Smooth muscle cell (in vitro differentiated cells): ENCODE results near the gene GPR141. TPM values are rescaled to one million over a fixed set of nuclear protein-coding genes. Genes with fewer than 3 reads are reported as not detected.

Source experiments
- DNase-seq: peaks from one replicate; lab custom pipeline; 2025; ENCODE audit not compliant: unreplicated experiment; lab: John Stamatoyannopoulos, UW
- H2AFZ ChIP-seq: fragments of 200-600 bp; sonication (generic); 2 replicates; pipeline ENCODE4 v1.6.0; 2016; ENCODE audit warnings: antibody characterized with exemption, low read depth, mild to moderate bottlenecking
- H3F3A ChIP-seq: fragments of 200-600 bp; sonication (generic); 2 replicates; pipeline ENCODE4 v1.6.0; 2017; ENCODE audit warnings: antibody characterized with exemption, low read depth
- H3K27ac ChIP-seq: fragments of 200-600 bp; sonication (generic); 2 replicates; pipeline ENCODE4 v1.5.1; 2016; ENCODE audit warnings: low read depth, mild to moderate bottlenecking
- H3K27me3 ChIP-seq: fragments of 200-600 bp; sonication (generic); 2 replicates; pipeline ENCODE4 v1.6.1; 2016; ENCODE audit warnings: low read depth, mild to moderate bottlenecking
- H3K36me3 ChIP-seq: fragments of 200-600 bp; sonication (generic); 2 replicates; pipeline ENCODE4 v1.5.1; 2016; ENCODE audit warnings: low read depth
- H3K4me1 ChIP-seq: fragments of 200-600 bp; sonication (generic); 2 replicates; pipeline ENCODE4 v1.5.1; 2016; ENCODE audit warnings: low read depth
- H3K4me2 ChIP-seq: fragments of 200-600 bp; sonication (generic); 2 replicates; pipeline ENCODE4 v1.6.0; 2016; ENCODE audit warnings: mild to moderate bottlenecking
- H3K4me3 ChIP-seq: fragments of 200-600 bp; sonication (generic); 2 replicates; pipeline ENCODE4 v1.5.1; 2016; ENCODE audit warnings: mild to moderate bottlenecking
- H3K79me2 ChIP-seq: fragments of 200-600 bp; sonication (generic); 2 replicates; pipeline ENCODE4 v1.6.0; 2016; ENCODE audit warnings: low read depth, mild to moderate bottlenecking
- H3K9ac ChIP-seq: fragments of 200-600 bp; sonication (generic); 2 replicates; pipeline ENCODE4 v1.6.0; 2016; ENCODE audit warnings: low read depth
- H3K9me3 ChIP-seq: fragments of 200-600 bp; sonication (generic); replicated peaks from 2 replicates; pipeline ENCODE4 v1.5.1; 2016; ENCODE audit warnings: low read depth
- H4K20me1 ChIP-seq: fragments of 200-600 bp; sonication (generic); 2 replicates; pipeline ENCODE4 v1.6.0; 2016; ENCODE audit warnings: low read depth
- WGBS: methylation state at CpG from one replicate; pipeline ENCODE4 v1.1.7; 2016; ENCODE audit warnings: low lambda C conversion rate; 5-methylcytosine and 5-hydroxymethylcytosine counted together
- polyA plus RNA-seq: library from polyadenylated mRNA; unstranded; fragments of >200 nt; fragmentation: Nextera tagmentation; extraction: Ambion mirVana; gene quantifications from 2 replicates; pipeline ENCODE4 v1.2.1, GENCODE V29; 2016
- total RNA-seq: library from RNA; depleted of rRNA; stranded (reverse); fragments of >200 nt; gene quantifications from 2 replicates; pipeline ENCODE4 v1.2.3, GENCODE V29; 2014
- TF ChIP-seq, protein P1 (sequence below): fragments of 200-600 bp; sonication (generic); IDR thresholded peaks from 2 replicates; pipeline ENCODE4 v1.5.1; 2017; ENCODE audit warnings: borderline replicate concordance, mild to moderate bottlenecking, antibody characterized with exemption; ENCODE audit not compliant: insufficient read depth, poor library complexity, severe bottlenecking

GPR141 gene
- total and polyA plus RNA-seq, 2 experiments from 2014 or later, result 2.5 TPM; not detected in 1

DNA sequence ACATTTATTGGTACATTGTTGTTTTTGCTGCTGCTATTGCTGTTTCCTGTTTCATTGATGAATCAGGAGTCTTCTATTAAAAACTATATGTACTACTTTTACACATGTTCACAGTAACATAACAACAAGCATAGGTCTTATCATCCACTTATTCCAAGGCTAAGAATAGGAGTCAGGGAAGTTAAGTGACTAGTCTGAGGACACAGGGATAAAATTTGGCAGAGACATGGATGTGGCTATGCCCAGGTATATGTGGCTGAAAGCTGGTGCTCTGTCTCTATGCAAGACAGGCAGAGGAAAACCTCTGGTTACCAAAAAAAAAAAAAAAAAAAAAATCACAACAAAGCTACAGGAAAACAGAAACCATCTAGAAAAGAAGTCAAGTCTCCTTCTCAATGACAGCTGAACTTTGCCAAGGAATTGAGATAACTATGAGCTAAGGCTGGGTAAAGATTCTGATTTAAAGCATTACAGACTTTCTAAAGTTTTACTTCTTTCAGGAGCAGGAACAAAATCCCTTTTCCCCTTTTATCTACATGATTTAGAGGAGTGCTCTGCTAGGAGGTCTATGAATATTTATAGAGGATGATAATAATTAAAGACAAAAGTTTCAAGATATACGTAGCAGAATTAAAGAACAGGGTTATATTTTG, 70.0 kb downstream of the GPR141 start:
- 79% methylated on average over 1 of the region's 1 CpG for WGBS

GRCh38 chr7:37756797-37757551, 73.4 kb downstream of the GPR141 start:
- H3K27me3 ChIP-seq, result no peaks in the 10 kb centered on the region

More for the DNA sequence above, 70.0 kb downstream of the GPR141 start:
- Histone ChIP-seq H3K9me3 (no peaks in the 10 kb centered on the region), H3K36me3 (no peaks in the 10 kb centered on the region), H3K27me3 (peaks cover 12% of the 10 kb centered on the region), H3K9ac (no peak overlapping the region), H3K4me3 (no peak overlapping the region), H4K20me1 (no peaks in the 10 kb centered on the region), H2AFZ (no peak overlapping the region), H3K4me1 (peaks cover 5% of the 10 kb centered on the region), H3F3A (no peaks in the 10 kb centered on the region), H3K4me2 (no peak overlapping the region), H3K79me2 (no peaks in the 10 kb centered on the region), H3K27ac (no peak overlapping the region)
- TF ChIP-seq, protein P1, sequence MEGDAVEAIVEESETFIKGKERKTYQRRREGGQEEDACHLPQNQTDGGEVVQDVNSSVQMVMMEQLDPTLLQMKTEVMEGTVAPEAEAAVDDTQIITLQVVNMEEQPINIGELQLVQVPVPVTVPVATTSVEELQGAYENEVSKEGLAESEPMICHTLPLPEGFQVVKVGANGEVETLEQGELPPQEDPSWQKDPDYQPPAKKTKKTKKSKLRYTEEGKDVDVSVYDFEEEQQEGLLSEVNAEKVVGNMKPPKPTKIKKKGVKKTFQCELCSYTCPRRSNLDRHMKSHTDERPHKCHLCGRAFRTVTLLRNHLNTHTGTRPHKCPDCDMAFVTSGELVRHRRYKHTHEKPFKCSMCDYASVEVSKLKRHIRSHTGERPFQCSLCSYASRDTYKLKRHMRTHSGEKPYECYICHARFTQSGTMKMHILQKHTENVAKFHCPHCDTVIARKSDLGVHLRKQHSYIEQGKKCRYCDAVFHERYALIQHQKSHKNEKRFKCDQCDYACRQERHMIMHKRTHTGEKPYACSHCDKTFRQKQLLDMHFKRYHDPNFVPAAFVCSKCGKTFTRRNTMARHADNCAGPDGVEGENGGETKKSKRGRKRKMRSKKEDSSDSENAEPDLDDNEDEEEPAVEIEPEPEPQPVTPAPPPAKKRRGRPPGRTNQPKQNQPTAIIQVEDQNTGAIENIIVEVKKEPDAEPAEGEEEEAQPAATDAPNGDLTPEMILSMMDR, result no peak
- DNase-seq, result no peak

GRCh38 chr7:37757563-37757962, 74.0 kb downstream of the GPR141 start:
- H3K79me2 ChIP-seq, result no peaks in the 10 kb centered on the region
- peaks cover 5% of the 10 kb centered on the region for H3K4me1 ChIP-seq
- no peak overlapping the region for H3K27ac ChIP-seq
- DNase-seq, result no peak
- H3K4me3 ChIP-seq, result no peak overlapping the region
- no peaks in the 10 kb centered on the region for H3K36me3 ChIP-seq
- no peak overlapping the region for H3K4me2 ChIP-seq
- no peaks in the 10 kb centered on the region for H4K20me1 ChIP-seq
- no peaks in the 10 kb centered on the region for H3K27me3 ChIP-seq
- H3K9ac ChIP-seq, result no peak overlapping the region
- no peaks in the 10 kb centered on the region for H3F3A ChIP-seq
- no peaks in the 10 kb centered on the region for H3K9me3 ChIP-seq
- WGBS, result 92% methylated on average over 3 of the region's 3 CpGs
- no peak overlapping the region for H2AFZ ChIP-seq
- TF ChIP-seq, protein P1, result no peak

More at GRCh38 chr7:37756797-37757551, 73.4 kb downstream of the GPR141 start:
- Histone ChIP-seq H3K4me1 (peaks cover 5% of the 10 kb centered on the region), H3F3A (no peaks in the 10 kb centered on the region), H3K9me3 (no peaks in the 10 kb centered on the region), H3K4me3 (no peak overlapping the region), H3K4me2 (no peak overlapping the region), H3K27ac (no peak overlapping the region), H2AFZ (no peak overlapping the region), H3K79me2 (no peaks in the 10 kb centered on the region), H4K20me1 (no peaks in the 10 kb centered on the region), H3K9ac (no peak overlapping the region), H3K36me3 (no peaks in the 10 kb centered on the region)
- TF ChIP-seq, protein P1, result no peak
- no peak for DNase-seq
- whole genome bisulfite sequencing, result 68% methylated on average over 5 of the region's 5 CpGs
